Measurements from ENCODE around the gene TECPR1. TPM values are rescaled to one million over a fixed set of nuclear protein-coding genes. Genes with fewer than 3 reads are reported as not detected.

TECPR1 gene
- total and polyA plus RNA-seq, 4 donors = 16.7 to 73.6 (median 31.8) TPM

DNA sequence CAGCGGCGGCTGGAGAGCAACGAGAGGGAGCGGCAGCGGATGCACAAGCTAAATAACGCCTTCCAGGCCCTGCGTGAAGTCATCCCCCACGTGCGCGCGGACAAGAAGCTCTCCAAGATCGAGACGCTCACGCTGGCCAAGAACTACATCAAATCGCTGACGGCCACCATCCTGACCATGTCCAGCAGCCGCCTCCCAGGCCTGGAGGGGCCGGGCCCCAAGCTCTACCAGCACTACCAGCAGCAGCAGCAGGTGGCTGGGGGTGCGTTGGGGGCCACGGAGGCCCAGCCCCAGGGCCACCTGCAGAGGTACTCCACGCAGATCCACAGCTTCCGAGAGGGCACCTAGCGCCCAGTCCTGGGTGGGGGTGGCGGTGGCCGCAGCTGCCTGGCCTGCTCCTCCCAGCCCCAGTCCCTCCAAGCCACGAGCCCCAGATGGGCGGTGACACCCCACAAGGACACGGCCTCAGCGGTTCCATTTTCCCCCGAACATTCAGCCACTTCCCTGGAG is 39.4 kb downstream of the TECPR1 start:
- ATAC-seq (ENCODE audit: insufficient read depth, low FRiP score) = no peak

DNA sequence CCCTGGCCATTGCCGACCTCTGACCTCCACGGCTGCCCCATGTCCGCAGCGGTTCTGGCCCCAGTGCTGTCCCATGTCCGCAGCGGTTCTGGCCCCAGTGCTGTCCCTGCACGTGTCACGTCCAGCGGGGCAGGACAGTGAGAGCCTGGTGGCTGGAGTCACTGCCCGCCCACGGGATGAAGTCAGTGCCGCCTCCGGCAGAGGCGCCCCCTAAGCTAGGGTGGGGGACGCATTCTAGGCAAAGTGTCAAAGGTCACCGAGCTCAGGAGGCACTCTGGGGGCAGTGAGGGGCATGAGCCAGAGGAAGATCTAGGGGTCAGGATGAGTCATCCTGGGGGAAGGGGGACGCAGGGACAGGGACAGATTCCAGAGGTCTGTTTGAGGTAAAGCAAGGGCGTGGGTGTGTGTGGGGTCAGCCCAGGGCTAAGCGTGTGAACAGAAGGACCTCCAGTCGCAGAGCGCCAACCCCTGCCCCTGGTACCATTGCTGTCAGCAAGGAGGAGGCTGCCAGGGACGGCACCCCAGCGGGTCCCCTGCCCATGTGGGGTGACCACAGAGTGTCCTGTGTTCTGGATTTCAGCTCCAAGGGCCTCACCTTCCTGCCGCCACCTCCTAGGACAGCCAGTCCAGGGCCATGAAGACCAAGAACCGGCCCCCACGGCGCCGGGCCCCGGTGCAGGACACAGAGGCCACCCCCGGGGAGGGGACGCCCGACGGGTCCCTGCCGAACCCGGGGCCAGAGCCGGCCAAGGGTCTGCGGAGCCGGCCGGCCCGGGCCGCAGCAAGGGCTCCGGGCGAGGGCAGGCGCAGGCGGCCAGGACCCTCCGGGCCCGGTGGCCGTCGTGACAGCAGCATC is 40.1 kb downstream of the TECPR1 start:
- TF ChIP-seq, protein P1, sequence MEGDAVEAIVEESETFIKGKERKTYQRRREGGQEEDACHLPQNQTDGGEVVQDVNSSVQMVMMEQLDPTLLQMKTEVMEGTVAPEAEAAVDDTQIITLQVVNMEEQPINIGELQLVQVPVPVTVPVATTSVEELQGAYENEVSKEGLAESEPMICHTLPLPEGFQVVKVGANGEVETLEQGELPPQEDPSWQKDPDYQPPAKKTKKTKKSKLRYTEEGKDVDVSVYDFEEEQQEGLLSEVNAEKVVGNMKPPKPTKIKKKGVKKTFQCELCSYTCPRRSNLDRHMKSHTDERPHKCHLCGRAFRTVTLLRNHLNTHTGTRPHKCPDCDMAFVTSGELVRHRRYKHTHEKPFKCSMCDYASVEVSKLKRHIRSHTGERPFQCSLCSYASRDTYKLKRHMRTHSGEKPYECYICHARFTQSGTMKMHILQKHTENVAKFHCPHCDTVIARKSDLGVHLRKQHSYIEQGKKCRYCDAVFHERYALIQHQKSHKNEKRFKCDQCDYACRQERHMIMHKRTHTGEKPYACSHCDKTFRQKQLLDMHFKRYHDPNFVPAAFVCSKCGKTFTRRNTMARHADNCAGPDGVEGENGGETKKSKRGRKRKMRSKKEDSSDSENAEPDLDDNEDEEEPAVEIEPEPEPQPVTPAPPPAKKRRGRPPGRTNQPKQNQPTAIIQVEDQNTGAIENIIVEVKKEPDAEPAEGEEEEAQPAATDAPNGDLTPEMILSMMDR (IDR thresholded peaks at IDR 0.05; ENCODE audit: control extremely low read depth, extremely low read depth) = no peak
- no peak overlapping the region for H3K4me3 ChIP-seq
- ATAC-seq (ENCODE audit: insufficient read depth, low FRiP score) (no peak), DNase-seq (no peak)
- 83 to 89% methylated on average over 49 of the region's 49 CpGs for WGBS, 2 donors
- no peaks in the 10 kb centered on the region for H3K4me1 ChIP-seq (ENCODE audit: control insufficient read depth in 5 of 5, insufficient read depth in 5 of 5, low read length in 5 of 5)
- no peaks in the 10 kb centered on the region for H3K27me3 ChIP-seq (ENCODE audit: control insufficient read depth in 3 of 3, insufficient read depth in 3 of 3, low read length in 2 of 3)
- no peaks in the 10 kb centered on the region for H3K9me3 ChIP-seq (ENCODE audit: control insufficient read depth in 4 of 4, insufficient read depth in 3 of 4, low read length in 3 of 4)
- H3K36me3 ChIP-seq (ENCODE audit: control insufficient read depth in 4 of 4, insufficient read depth in 4 of 4, low read length in 4 of 4) = peaks cover 0 to 20% (median 0%) of the 10 kb centered on the region in 4 donors
- H3K27ac ChIP-seq (ENCODE audit: low read depth in 1 of 2, low read length in 1 of 2) = no peak overlapping the region
- no peak overlapping the region for H3K9ac ChIP-seq (ENCODE audit: insufficient read depth in 1 of 2, low read length in 2 of 2)

More for the DNA sequence above, 39.4 kb downstream of the TECPR1 start:
- 91 to 93% methylated on average over 30 of the region's 30 CpGs for WGBS, 2 donors
- H3K9ac ChIP-seq (ENCODE audit: insufficient read depth in 1 of 2, low read length in 2 of 2) = no peak overlapping the region
- no peak for DNase-seq
- no peak overlapping the region for H3K27ac ChIP-seq (ENCODE audit: low read depth in 1 of 2, low read length in 1 of 2)
- TF ChIP-seq, protein P1 (IDR thresholded peaks at IDR 0.05; ENCODE audit: control extremely low read depth, extremely low read depth) = no peak
- no peaks in the 10 kb centered on the region for H3K9me3 ChIP-seq (ENCODE audit: control insufficient read depth in 4 of 4, insufficient read depth in 3 of 4, low read length in 3 of 4)
- H3K4me1 ChIP-seq (ENCODE audit: control insufficient read depth in 5 of 5, insufficient read depth in 5 of 5, low read length in 5 of 5) = no peaks in the 10 kb centered on the region
- H3K27me3 ChIP-seq (ENCODE audit: control insufficient read depth in 3 of 3, insufficient read depth in 3 of 3, low read length in 2 of 3) = no peaks in the 10 kb centered on the region
- H3K4me3 ChIP-seq = no peak overlapping the region
- peaks cover 0 to 22% (median 0%) of the 10 kb centered on the region in 4 donors for H3K36me3 ChIP-seq (ENCODE audit: control insufficient read depth in 4 of 4, insufficient read depth in 4 of 4, low read length in 4 of 4)

DNA sequence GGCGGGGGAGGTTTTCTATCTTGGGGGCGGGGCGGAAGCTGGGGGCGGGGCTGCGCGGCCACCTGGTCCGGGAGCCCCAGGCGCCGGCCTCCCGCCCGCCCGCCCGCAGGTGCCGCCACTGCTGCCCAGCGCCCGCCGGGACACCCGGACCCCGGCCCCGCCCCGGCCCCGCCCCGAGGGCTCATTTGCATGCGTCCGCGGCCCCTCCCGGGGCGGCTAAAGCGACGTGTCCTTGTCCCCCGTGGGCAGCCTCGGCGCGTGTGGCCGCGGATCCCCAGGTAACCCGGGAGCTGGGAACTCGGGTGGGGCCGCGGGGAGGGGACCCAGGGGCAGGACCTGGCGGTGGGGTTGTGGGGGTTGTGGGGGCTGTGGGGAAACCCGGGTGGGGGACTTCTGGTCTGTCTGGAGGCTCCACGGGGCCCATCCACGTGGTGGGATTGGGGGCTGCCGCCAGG is 40.8 kb downstream of the TECPR1 start, which contains the start of gene BHLHA15:
BHLHA15 (plus strand) TSS at position 219 of the 455 bp plus-strand sequence. CDS start 871 bp downstream, outside the sequence.
- ATAC-seq (ENCODE audit: insufficient read depth, low FRiP score) (peak; percentile 35), DNase-seq (no peak)
- TF ChIP-seq, protein P1 (IDR thresholded peaks at IDR 0.05; ENCODE audit: control extremely low read depth, extremely low read depth) = no peak
- Histone ChIP-seq H3K27me3 (ENCODE audit: control insufficient read depth in 3 of 3, insufficient read depth in 3 of 3, low read length in 2 of 3) (no peaks in the 10 kb centered on the region), H3K36me3 (ENCODE audit: control insufficient read depth in 4 of 4, insufficient read depth in 4 of 4, low read length in 4 of 4) (peaks cover 0 to 22% (median 0%) of the 10 kb centered on the region in 4 donors), H3K9ac (ENCODE audit: insufficient read depth in 1 of 2, low read length in 2 of 2) (no peak within 1 kb of the TSS), H3K4me1 (ENCODE audit: control insufficient read depth in 5 of 5, insufficient read depth in 5 of 5, low read length in 5 of 5) (no peaks in the 10 kb centered on the region), H3K27ac (ENCODE audit: low read depth in 1 of 2, low read length in 1 of 2) (no peak within 1 kb of the TSS), H3K4me3 (no peak within 1 kb of the TSS), H3K9me3 (ENCODE audit: control insufficient read depth in 4 of 4, insufficient read depth in 3 of 4, low read length in 3 of 4) (no peaks in the 10 kb centered on the region)
- 3 to 5% methylated on average over 17 to 40 of the region's 45 CpGs for WGBS, 2 donors
